ENCODE results near the gene HAUS6. TPM values are rescaled to one million over a fixed set of nuclear protein-coding genes. Genes with fewer than 3 reads are reported as not detected.

The HAUS6 gene
- total and polyA plus RNA-seq, 2 of the 13 experiments (the other 11 are each of a cell fraction or from before 2014, with no cell fraction given) = 9.8 to 31.1 TPM

GRCh38 chr9:19114680-19115270, 12.1 kb upstream of the HAUS6 start:
- POLR2A ChIA-PET = interaction anchor here (1.0 to 2.6 kb wide), 6 partner anchors 10 to 59 kb away, joined by 3 to 11 read pairs (median 5); no protein-coding TSS in a partner anchor
- peaks cover 72% of the 10 kb centered on the region for H3K4me1 ChIP-seq (ENCODE audit: insufficient read depth, low read length)
- in situ Hi-C loops (cut with HindIII; ENCODE audit: extremely low pct_ligation_motif_present, low pct_unique_long_range_greater_than_20kb) = no loop called here
- 0 out of 2 replicates have a peak, but pooled peaks have one; percentile 17 for TF ChIP-seq ZFX (CRISPR knock-in tag; IDR thresholded peaks at IDR 0.05; ENCODE audit: low read depth)
- TF ChIP-seq CBFB (CRISPR knock-in tag; IDR thresholded peaks at IDR 0.05) = no peak
- peak; percentile 66 for TF ChIP-seq AGO2 (optimal IDR thresholded peaks at IDR 0.05; ENCODE audit: low read depth, low read length)
- TF ChIP-seq POLR2G (IDR thresholded peaks at IDR 0.05; ENCODE audit: low read depth, low read length) = peak; percentile 20
- no peak for TF ChIP-seq HMGA1 (CRISPR knock-in tag; conservative IDR thresholded peaks at IDR 0.05)
- no peak for TF ChIP-seq ZNF883 (CRISPR knock-in tag; IDR thresholded peaks at IDR 0.05; ENCODE audit: not compliant biosample characterization)
- no peak for TF ChIP-seq BCLAF1 (IDR thresholded peaks at IDR 0.05)
- TF ChIP-seq HOXA3 (CRISPR knock-in tag; IDR thresholded peaks at IDR 0.05) = no peak
- no peak for TF ChIP-seq ZBTB7A (CRISPR knock-in tag; IDR thresholded peaks at IDR 0.05)
- TF ChIP-seq POLR2AphosphoS2 (IDR thresholded peaks at IDR 0.05; ENCODE audit: low read depth, low read length) = peak; percentile 91
- peak; percentile 88; the same call in 1 of the 2 replicates for TF ChIP-seq SNRNP70 (IDR thresholded peaks at IDR 0.05; ENCODE audit: low read depth, low read length)
- TF ChIP-seq MED1 (CRISPR knock-in tag; IDR thresholded peaks at IDR 0.05) = no peak
- TF ChIP-seq RBM22 (optimal IDR thresholded peaks at IDR 0.05; ENCODE audit: low read length) = peak; percentile 47
- TF ChIP-seq ZBTB7B (CRISPR knock-in tag; IDR thresholded peaks at IDR 0.05) = no peak
- TF ChIP-seq POLR2A (IDR thresholded peaks at IDR 0.05; ENCODE audit: insufficient read depth in 1 of 2, low read depth in 2 of 2, low read length in 2 of 2) = peak in 1 of 2 experiments; percentile 51; a peak in 1 of 4 replicates
- peak; percentile 88 for TF ChIP-seq RBFOX2 (IDR thresholded peaks at IDR 0.05; ENCODE audit: low read depth, low read length)
- TF ChIP-seq ZNF264 (CRISPR knock-in tag; IDR thresholded peaks at IDR 0.05) = no peak
- TF ChIP-seq ZBTB8A (CRISPR knock-in tag; IDR thresholded peaks at IDR 0.05; ENCODE audit: borderline replicate concordance, low read depth) = no peak
- TF ChIP-seq ZFP36L2 (CRISPR knock-in tag; IDR thresholded peaks at IDR 0.05) = no peak
- peak; percentile 57 for TF ChIP-seq POLR2AphosphoS5 (IDR thresholded peaks at IDR 0.05; ENCODE audit: low read depth, low read length)
- TF ChIP-seq ZFP41 (CRISPR knock-in tag; IDR thresholded peaks at IDR 0.05; ENCODE audit: borderline replicate concordance) = no peak
- TF ChIP-seq, protein P1, sequence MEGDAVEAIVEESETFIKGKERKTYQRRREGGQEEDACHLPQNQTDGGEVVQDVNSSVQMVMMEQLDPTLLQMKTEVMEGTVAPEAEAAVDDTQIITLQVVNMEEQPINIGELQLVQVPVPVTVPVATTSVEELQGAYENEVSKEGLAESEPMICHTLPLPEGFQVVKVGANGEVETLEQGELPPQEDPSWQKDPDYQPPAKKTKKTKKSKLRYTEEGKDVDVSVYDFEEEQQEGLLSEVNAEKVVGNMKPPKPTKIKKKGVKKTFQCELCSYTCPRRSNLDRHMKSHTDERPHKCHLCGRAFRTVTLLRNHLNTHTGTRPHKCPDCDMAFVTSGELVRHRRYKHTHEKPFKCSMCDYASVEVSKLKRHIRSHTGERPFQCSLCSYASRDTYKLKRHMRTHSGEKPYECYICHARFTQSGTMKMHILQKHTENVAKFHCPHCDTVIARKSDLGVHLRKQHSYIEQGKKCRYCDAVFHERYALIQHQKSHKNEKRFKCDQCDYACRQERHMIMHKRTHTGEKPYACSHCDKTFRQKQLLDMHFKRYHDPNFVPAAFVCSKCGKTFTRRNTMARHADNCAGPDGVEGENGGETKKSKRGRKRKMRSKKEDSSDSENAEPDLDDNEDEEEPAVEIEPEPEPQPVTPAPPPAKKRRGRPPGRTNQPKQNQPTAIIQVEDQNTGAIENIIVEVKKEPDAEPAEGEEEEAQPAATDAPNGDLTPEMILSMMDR (CRISPR knock-in tag; IDR thresholded peaks at IDR 0.05) = no peak
- no peak for TF ChIP-seq CAMTA2 (CRISPR knock-in tag; IDR thresholded peaks at IDR 0.05; ENCODE audit: borderline replicate concordance)

More at GRCh38 chr9:19114680-19115270, 12.1 kb upstream of the HAUS6 start:
- CTCF ChIA-PET (ENCODE audit: low intra/inter-chr PET ratio, low total read pairs) = no interaction called here
- H2AFZ ChIP-seq (ENCODE audit: low read length) = no peak overlapping the region
- DNase-seq (ENCODE audit: low spot score) = no peak
- no peak overlapping the region for H3K4me2 ChIP-seq (ENCODE audit: low read depth, low read length)
- FAIRE-seq = no peak
- ATAC-seq = peak; percentile 2; the same call in 2 of the 3 replicates
- no TSS peak for BruUV-seq (replicated peaks)
- H3K4me3 ChIP-seq (replicated peaks in 1 of 3; ENCODE audit: insufficient read depth in 1 of 3, low read depth in 2 of 3, low read length in 3 of 3) = no peak overlapping the region
- no peaks in the 10 kb centered on the region for H3K9me3 ChIP-seq (ENCODE audit: low read length)
- peaks cover 26% of the 10 kb centered on the region for H4K20me1 ChIP-seq (ENCODE audit: insufficient read depth, low read length)
- H3K9ac ChIP-seq (ENCODE audit: insufficient read depth, low read depth, low read length) = no peak overlapping the region
- peaks cover 16 to 43% of the 10 kb centered on the region in 2 experiments for H3K36me3 ChIP-seq (replicated peaks in 1 of 2; ENCODE audit: control insufficient read depth in 1 of 2, insufficient read depth in 2 of 2, low read length in 2 of 2)
- intact Hi-C loops (cut with micrococcal nuclease; ENCODE audit: unreplicated experiment) = no loop called here
- WGBS (ENCODE audit: low lambda C conversion rate) = 95% methylated on average over 3 of the region's 3 CpGs
- peak overlapping the region; percentile 55 for H3K27ac ChIP-seq (ENCODE audit: extremely low read length, insufficient read depth, low read length)
- no peaks in the 10 kb centered on the region for H3K27me3 ChIP-seq (ENCODE audit: control insufficient read depth in 1 of 2, insufficient read depth in 2 of 2, low read length in 2 of 2)
- peaks cover 3% of the 10 kb centered on the region for H3K79me2 ChIP-seq (ENCODE audit: insufficient read depth, low read length)

Data from HepG2 (cell line).